WTC11 (cell line): ENCODE data around the gene FYN. TPM values are rescaled to one million over a fixed set of nuclear protein-coding genes. Genes with fewer than 3 reads are reported as not detected.

ENCODE experiments used
- ATAC-seq: fragments of 200-7000 bp; cut with Tn5 transposase; 2 replicates; pipeline ENCODE4 v1.10.0; 2021; ENCODE audit warnings: mild to moderate bottlenecking, moderate library complexity
- CTCF ChIA-PET: fragments of 300-600 bp; sonication (Branson Sonifier 250); formaldehyde crosslinking; loops from one replicate; lab custom pipeline; 2021; ENCODE audit warnings: antibody characterized with exemption; lab: Charles Lee
- POLR2A ChIA-PET: fragments of 350-600 bp; sonication (Branson Sonifier 250); formaldehyde crosslinking; loops from one replicate; lab custom pipeline; 2021; ENCODE audit warnings: antibody characterized with exemption; lab: Charles Lee
- DNase-seq: peaks from one replicate; pipeline ENCODE4 v3.0.0; 2021; ENCODE audit warnings: low spot score
- H3K27ac Mint-ChIP-seq: 2 replicates; pipeline ENCODE4 v1.8.0; 2021; ENCODE audit warnings: mixed read lengths
- H3K27me3 Mint-ChIP-seq: 2 replicates; pipeline ENCODE4 v1.8.0; 2021; ENCODE audit warnings: low read depth, mild to moderate bottlenecking, moderate library complexity, mixed read lengths
- H3K36me3 Mint-ChIP-seq: 2 replicates; pipeline ENCODE4 v1.8.0; 2021; ENCODE audit warnings: mixed read lengths
- H3K4me1 Mint-ChIP-seq: 2 replicates; pipeline ENCODE4 v1.8.0; 2022; ENCODE audit warnings: mixed read lengths
- H3K4me3 Mint-ChIP-seq: 2 replicates; pipeline ENCODE4 v1.8.0; 2021; ENCODE audit warnings: mild to moderate bottlenecking, moderate library complexity, mixed read lengths
- H3K9me3 Mint-ChIP-seq: 2 replicates; pipeline ENCODE4 v1.8.0; 2021; ENCODE audit warnings: mixed read lengths
- ATF2 ChIP-seq: sonication (generic); formaldehyde crosslinking; IDR thresholded peaks from 2 replicates; pipeline ENCODE4 v1.8.1; 2022; ENCODE audit warnings: low read depth, missing genetic modification reagents, borderline replicate concordance
- EMX1 ChIP-seq: fragments of 250-450 bp; sonication (Bioruptor Pico); IDR thresholded peaks from 2 replicates; pipeline ENCODE4 v1.8.0; 2021; ENCODE audit warnings: mild to moderate bottlenecking
- JUN ChIP-seq: sonication (generic); formaldehyde crosslinking; IDR thresholded peaks from 2 replicates; pipeline ENCODE4 v1.8.0; 2023; ENCODE audit warnings: mild to moderate bottlenecking, missing genetic modification reagents
- NR3C1 ChIP-seq: sonication (generic); formaldehyde crosslinking; conservative IDR thresholded peaks from 2 replicates; pipeline ENCODE4 v1.8.1; 2023; ENCODE audit warnings: low read depth, mild to moderate bottlenecking, missing genetic modification reagents
- TEAD4 ChIP-seq: sonication (generic); formaldehyde crosslinking; IDR thresholded peaks from 2 replicates; pipeline ENCODE4 v1.8.0; 2022; ENCODE audit warnings: mild to moderate bottlenecking, missing genetic modification reagents
- ZNF317 ChIP-seq: sonication (generic); formaldehyde crosslinking; IDR thresholded peaks from 2 replicates; pipeline ENCODE4 v1.8.1; 2023; ENCODE audit warnings: low read depth, mild to moderate bottlenecking, moderate library complexity, missing genetic modification reagents, borderline replicate concordance
- ZSCAN18 ChIP-seq: fragments of 250-450 bp; sonication (Bioruptor Pico); IDR thresholded peaks from 2 replicates; pipeline ENCODE4 v2.1.2; 2022; ENCODE audit warnings: mild to moderate bottlenecking, moderate library complexity
- total RNA-seq: library from RNA; stranded (reverse); gene quantifications from 3 replicates; pipeline ENCODE4 v1.2.3, GENCODE V29; 2021
- TF ChIP-seq, protein P1 (sequence below): sonication (generic); formaldehyde crosslinking; IDR thresholded peaks from 2 replicates; pipeline ENCODE4 v1.8.0; 2023; ENCODE audit warnings: mild to moderate bottlenecking, missing genetic modification reagents
- TF ChIP-seq, protein P2 (sequence below): fragments of 200-600 bp; IDR thresholded peaks from 2 replicates; pipeline ENCODE4 v1.8.0; 2022; ENCODE audit warnings: antibody characterized with exemption
- TF ChIP-seq, protein P3 (sequence below): sonication (generic); formaldehyde crosslinking; IDR thresholded peaks from 2 replicates; pipeline ENCODE4 v1.8.1; 2023; ENCODE audit warnings: mild to moderate bottlenecking, missing genetic modification reagents, borderline replicate concordance
- TF ChIP-seq, protein P4 (sequence below): fragments of 250-450 bp; sonication (Bioruptor Pico); IDR thresholded peaks from 2 replicates; pipeline ENCODE4 v1.9.0; 2021; ENCODE audit warnings: moderate library complexity, mild to moderate bottlenecking, inconsistent platforms, borderline replicate concordance
- TF ChIP-seq, protein P5 (sequence below): fragments of 250-450 bp; sonication (Bioruptor Pico); IDR thresholded peaks from 2 replicates; pipeline ENCODE4 v1.9.0; 2021; ENCODE audit warnings: mild to moderate bottlenecking

Gene FYN
- total RNA-seq, 1 experiment from 2014 or later: 63.9 TPM

- Mint-ChIP-seq H3K9me3 (no peaks in the 10 kb centered on the region), H3K36me3 (no peaks in the 10 kb centered on the region), H3K4me1 (peaks cover 25% of the 10 kb centered on the region), H3K4me3 (no peak overlapping the region), H3K27me3 (no peaks in the 10 kb centered on the region), H3K27ac (peak overlapping the region; percentile 82)
- ATAC-seq (no peak), DNase-seq (no peak)
- ChIA-PET POLR2A (no interaction called here), CTCF (no interaction called here)
- TF ChIP-seq EMX1 (no peak), ZSCAN18 (no peak), ATF2 (CRISPR knock-in tag) (no peak), TEAD4 (CRISPR knock-in tag) (no peak), JUN (CRISPR knock-in tag) (no peak), ZNF317 (CRISPR knock-in tag) (no peak), NR3C1 (CRISPR knock-in tag) (no peak)
- TF ChIP-seq, protein P1, sequence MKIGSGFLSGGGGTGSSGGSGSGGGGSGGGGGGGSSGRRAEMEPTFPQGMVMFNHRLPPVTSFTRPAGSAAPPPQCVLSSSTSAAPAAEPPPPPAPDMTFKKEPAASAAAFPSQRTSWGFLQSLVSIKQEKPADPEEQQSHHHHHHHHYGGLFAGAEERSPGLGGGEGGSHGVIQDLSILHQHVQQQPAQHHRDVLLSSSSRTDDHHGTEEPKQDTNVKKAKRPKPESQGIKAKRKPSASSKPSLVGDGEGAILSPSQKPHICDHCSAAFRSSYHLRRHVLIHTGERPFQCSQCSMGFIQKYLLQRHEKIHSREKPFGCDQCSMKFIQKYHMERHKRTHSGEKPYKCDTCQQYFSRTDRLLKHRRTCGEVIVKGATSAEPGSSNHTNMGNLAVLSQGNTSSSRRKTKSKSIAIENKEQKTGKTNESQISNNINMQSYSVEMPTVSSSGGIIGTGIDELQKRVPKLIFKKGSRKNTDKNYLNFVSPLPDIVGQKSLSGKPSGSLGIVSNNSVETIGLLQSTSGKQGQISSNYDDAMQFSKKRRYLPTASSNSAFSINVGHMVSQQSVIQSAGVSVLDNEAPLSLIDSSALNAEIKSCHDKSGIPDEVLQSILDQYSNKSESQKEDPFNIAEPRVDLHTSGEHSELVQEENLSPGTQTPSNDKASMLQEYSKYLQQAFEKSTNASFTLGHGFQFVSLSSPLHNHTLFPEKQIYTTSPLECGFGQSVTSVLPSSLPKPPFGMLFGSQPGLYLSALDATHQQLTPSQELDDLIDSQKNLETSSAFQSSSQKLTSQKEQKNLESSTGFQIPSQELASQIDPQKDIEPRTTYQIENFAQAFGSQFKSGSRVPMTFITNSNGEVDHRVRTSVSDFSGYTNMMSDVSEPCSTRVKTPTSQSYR (CRISPR knock-in tag): no peak
- TF ChIP-seq, protein P2, sequence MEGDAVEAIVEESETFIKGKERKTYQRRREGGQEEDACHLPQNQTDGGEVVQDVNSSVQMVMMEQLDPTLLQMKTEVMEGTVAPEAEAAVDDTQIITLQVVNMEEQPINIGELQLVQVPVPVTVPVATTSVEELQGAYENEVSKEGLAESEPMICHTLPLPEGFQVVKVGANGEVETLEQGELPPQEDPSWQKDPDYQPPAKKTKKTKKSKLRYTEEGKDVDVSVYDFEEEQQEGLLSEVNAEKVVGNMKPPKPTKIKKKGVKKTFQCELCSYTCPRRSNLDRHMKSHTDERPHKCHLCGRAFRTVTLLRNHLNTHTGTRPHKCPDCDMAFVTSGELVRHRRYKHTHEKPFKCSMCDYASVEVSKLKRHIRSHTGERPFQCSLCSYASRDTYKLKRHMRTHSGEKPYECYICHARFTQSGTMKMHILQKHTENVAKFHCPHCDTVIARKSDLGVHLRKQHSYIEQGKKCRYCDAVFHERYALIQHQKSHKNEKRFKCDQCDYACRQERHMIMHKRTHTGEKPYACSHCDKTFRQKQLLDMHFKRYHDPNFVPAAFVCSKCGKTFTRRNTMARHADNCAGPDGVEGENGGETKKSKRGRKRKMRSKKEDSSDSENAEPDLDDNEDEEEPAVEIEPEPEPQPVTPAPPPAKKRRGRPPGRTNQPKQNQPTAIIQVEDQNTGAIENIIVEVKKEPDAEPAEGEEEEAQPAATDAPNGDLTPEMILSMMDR: no peak
- TF ChIP-seq, protein P3, sequence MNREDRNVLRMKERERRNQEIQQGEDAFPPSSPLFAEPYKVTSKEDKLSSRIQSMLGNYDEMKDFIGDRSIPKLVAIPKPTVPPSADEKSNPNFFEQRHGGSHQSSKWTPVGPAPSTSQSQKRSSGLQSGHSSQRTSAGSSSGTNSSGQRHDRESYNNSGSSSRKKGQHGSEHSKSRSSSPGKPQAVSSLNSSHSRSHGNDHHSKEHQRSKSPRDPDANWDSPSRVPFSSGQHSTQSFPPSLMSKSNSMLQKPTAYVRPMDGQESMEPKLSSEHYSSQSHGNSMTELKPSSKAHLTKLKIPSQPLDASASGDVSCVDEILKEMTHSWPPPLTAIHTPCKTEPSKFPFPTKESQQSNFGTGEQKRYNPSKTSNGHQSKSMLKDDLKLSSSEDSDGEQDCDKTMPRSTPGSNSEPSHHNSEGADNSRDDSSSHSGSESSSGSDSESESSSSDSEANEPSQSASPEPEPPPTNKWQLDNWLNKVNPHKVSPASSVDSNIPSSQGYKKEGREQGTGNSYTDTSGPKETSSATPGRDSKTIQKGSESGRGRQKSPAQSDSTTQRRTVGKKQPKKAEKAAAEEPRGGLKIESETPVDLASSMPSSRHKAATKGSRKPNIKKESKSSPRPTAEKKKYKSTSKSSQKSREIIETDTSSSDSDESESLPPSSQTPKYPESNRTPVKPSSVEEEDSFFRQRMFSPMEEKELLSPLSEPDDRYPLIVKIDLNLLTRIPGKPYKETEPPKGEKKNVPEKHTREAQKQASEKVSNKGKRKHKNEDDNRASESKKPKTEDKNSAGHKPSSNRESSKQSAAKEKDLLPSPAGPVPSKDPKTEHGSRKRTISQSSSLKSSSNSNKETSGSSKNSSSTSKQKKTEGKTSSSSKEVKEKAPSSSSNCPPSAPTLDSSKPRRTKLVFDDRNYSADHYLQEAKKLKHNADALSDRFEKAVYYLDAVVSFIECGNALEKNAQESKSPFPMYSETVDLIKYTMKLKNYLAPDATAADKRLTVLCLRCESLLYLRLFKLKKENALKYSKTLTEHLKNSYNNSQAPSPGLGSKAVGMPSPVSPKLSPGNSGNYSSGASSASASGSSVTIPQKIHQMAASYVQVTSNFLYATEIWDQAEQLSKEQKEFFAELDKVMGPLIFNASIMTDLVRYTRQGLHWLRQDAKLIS (CRISPR knock-in tag): no peak
- TF ChIP-seq, protein P4, sequence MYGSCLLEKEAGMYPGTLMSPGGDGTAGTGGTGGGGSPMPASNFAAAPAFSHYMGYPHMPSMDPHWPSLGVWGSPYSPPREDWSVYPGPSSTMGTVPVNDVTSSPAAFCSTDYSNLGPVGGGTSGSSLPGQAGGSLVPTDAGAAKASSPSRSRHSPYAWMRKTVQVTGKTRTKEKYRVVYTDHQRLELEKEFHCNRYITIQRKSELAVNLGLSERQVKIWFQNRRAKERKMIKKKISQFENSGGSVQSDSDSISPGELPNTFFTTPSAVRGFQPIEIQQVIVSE (CRISPR knock-in tag): no peak
- TF ChIP-seq, protein P5, sequence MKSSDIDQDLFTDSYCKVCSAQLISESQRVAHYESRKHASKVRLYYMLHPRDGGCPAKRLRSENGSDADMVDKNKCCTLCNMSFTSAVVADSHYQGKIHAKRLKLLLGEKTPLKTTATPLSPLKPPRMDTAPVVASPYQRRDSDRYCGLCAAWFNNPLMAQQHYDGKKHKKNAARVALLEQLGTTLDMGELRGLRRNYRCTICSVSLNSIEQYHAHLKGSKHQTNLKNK (CRISPR knock-in tag): no peak
Observed at GRCh38 chr6:111776236-111777221, 96.7 kb downstream of the FYN start.
